NCI-H2196 treated with DMSO at 0.1 percent for 48 hours (cell line): ENCODE measurements around the gene COL13A1.

Experiments
- DNase-seq: peaks from one replicate; lab custom pipeline; 2025; ENCODE audit not compliant: unreplicated experiment; lab: John Stamatoyannopoulos, UW

Gene COL13A1

GRCh38 chr10:69884024-69884367 is 82.3 kb downstream of the COL13A1 start:
- DNase-seq: no peak

GRCh38 chr10:69884686-69885085 is 83.0 kb downstream of the COL13A1 start:
- no peak for DNase-seq

- DNase-seq: no peak
These were observed 83.8 kb downstream of the COL13A1 start for GRCh38 chr10:69885379-69886013.

GRCh38 chr10:69888882-69889584 is 87.3 kb downstream of the COL13A1 start:
- no peak for DNase-seq

GRCh38 chr10:69890065-69890847 is 88.5 kb downstream of the COL13A1 start:
- DNase-seq: no peak

- no peak for DNase-seq
These were observed 89.4 kb downstream of the COL13A1 start for GRCh38 chr10:69891057-69891617.

GRCh38 chr10:69892406-69892805 is 90.7 kb downstream of the COL13A1 start:
- DNase-seq: no peak

GRCh38 chr10:69892816-69893215 is 91.1 kb downstream of the COL13A1 start:
- DNase-seq: no peak

- DNase-seq: no peak
These were observed 91.7 kb downstream of the COL13A1 start for GRCh38 chr10:69893271-69893900.

GRCh38 chr10:69894156-69894555 is 92.5 kb downstream of the COL13A1 start:
- DNase-seq: peak; percentile 11

- DNase-seq: no peak
These were observed 94.1 kb downstream of the COL13A1 start for GRCh38 chr10:69895759-69896158.

- DNase-seq: no peak
These were observed 95.0 kb downstream of the COL13A1 start for GRCh38 chr10:69896606-69897231.

- no peak for DNase-seq
These were observed 95.7 kb downstream of the COL13A1 start for GRCh38 chr10:69897432-69897831.

- no peak for DNase-seq
These were observed 96.3 kb downstream of the COL13A1 start for GRCh38 chr10:69897999-69898398.

GRCh38 chr10:69898524-69898923 is 96.8 kb downstream of the COL13A1 start:
- DNase-seq: no peak

GRCh38 chr10:69898941-69899340 is 97.2 kb downstream of the COL13A1 start:
- no peak for DNase-seq

GRCh38 chr10:69899727-69900595 is 98.3 kb downstream of the COL13A1 start:
- no peak for DNase-seq

GRCh38 chr10:69901022-69901421 is 99.3 kb downstream of the COL13A1 start:
- DNase-seq: no peak

GRCh38 chr10:69901628-69902505 is 100.2 kb downstream of the COL13A1 start:
- DNase-seq: no peak
